Fibroblast of lung (primary cell): ENCODE results near the gene WWC1. TPM values are rescaled to one million over a fixed set of nuclear protein-coding genes. Genes with fewer than 3 reads are reported as not detected.
"Not testable (repeated sequence)": the region's sequence is repeated elsewhere in the genome, so short reads cannot be mapped to it uniquely, and the experiment has no call there.

Experiments
- DNase-seq, 2 donors: peaks; one replicate each; pipeline versions ENCODE4 v3.0.0 to v3.0.0-alpha.2; 2010; ENCODE audit warnings: low read depth in 2 of 2
- H2AFZ ChIP-seq: 2 replicates; pipeline ENCODE4 v1.5.1; 2012; ENCODE audit warnings: low read length, control low read depth, inconsistent platforms
- H3K27ac ChIP-seq: 2 replicates; pipeline ENCODE4 v1.5.1; 2011; ENCODE audit warnings: low read length, control low read depth; ENCODE audit not compliant: insufficient read depth
- H3K27me3 ChIP-seq: 2 replicates; pipeline ENCODE4 v1.5.1; 2011; ENCODE audit warnings: mild to moderate bottlenecking, low read length; ENCODE audit not compliant: control insufficient read depth, insufficient read depth
- H3K36me3 ChIP-seq: 2 replicates; pipeline ENCODE4 v1.5.1; 2011; ENCODE audit warnings: low read length; ENCODE audit not compliant: control insufficient read depth, insufficient read depth
- H3K4me1 ChIP-seq: 2 replicates; pipeline ENCODE4 v1.5.1; 2011; ENCODE audit warnings: low read length; ENCODE audit not compliant: control insufficient read depth, insufficient read depth; ENCODE audit errors: extremely low read depth
- H3K4me2 ChIP-seq: 2 replicates; pipeline ENCODE4 v1.5.1; 2011; ENCODE audit warnings: low read length, control low read depth; ENCODE audit not compliant: insufficient read depth; ENCODE audit errors: extremely low read depth
- H3K4me3 ChIP-seq, 4 experiments: fragments of 200-600 bp in 1 of 4; sonication (generic) in 1 of 4; replicated peaks in 1 of 4; 2 replicates each; pipeline ENCODE4 v1.5.1; 2011 to 2016; ENCODE audit warnings: low read length in 4 of 4, low read depth in 3 of 4, mild to moderate bottlenecking in 3 of 4, control low read depth in 2 of 4, inconsistent platforms in 1 of 4, mixed read lengths in 1 of 4; ENCODE audit not compliant: insufficient read depth in 1 of 4; ENCODE audit errors: control extremely low read depth in 1 of 4
- H3K79me2 ChIP-seq: 2 replicates; pipeline ENCODE4 v1.5.1; 2012; ENCODE audit warnings: mild to moderate bottlenecking, low read length, inconsistent platforms; ENCODE audit not compliant: control insufficient read depth, insufficient read depth
- H3K9ac ChIP-seq: 2 replicates; pipeline ENCODE4 v1.5.1; 2011; ENCODE audit warnings: mild to moderate bottlenecking, low read length, control low read depth; ENCODE audit not compliant: insufficient read depth
- H3K9me3 ChIP-seq: 2 replicates; pipeline ENCODE4 v1.5.1; 2012; ENCODE audit warnings: low read depth, low read length; ENCODE audit not compliant: control insufficient read depth, insufficient read depth
- H4K20me1 ChIP-seq: 2 replicates; pipeline ENCODE4 v1.5.1; 2011; ENCODE audit warnings: low read length; ENCODE audit not compliant: control insufficient read depth, insufficient read depth; ENCODE audit errors: extremely low read depth
- EZH2 ChIP-seq: IDR thresholded peaks from 2 replicates; pipeline ENCODE4 v1.5.1; 2012; ENCODE audit warnings: low read length, control low read depth, mild to moderate bottlenecking; ENCODE audit errors: missing control alignments
- polyA plus RNA-seq, 2 donors: library from polyadenylated mRNA; depleted of rRNA in 1 of 2; stranded (reverse) in 1 of 2; unstranded in 1 of 2; fragments of >200 nt; gene quantifications; 2 replicates each; pipeline ENCODE4 v1.2.1, GENCODE V29; 2011 to 2012; ENCODE audit warnings: missing spikeins in 1 of 2
- total RNA-seq: library from RNA; depleted of rRNA; stranded (reverse); fragments of >200 nt; gene quantifications from 2 replicates; pipeline ENCODE4 v1.2.1, GENCODE V29; 2014
- TF ChIP-seq, protein P1 (sequence below), 2 donors: IDR thresholded peaks in 1 of 2; conservative IDR thresholded peaks in 1 of 2; 1 replicate in 1 of 2; 2 replicates in 1 of 2; pipeline ENCODE4 v1.5.1; 2011 to 2012; ENCODE audit warnings: low read length in 2 of 2, control low read depth in 1 of 2, inconsistent platforms in 1 of 2, low read depth in 1 of 2, mild to moderate bottlenecking in 1 of 2

The WWC1 gene
- total and polyA plus RNA-seq, 2 donors (not counting 1 experiment from before 2014, with no cell fraction given) = 2.5 to 3.2 TPM

DNA sequence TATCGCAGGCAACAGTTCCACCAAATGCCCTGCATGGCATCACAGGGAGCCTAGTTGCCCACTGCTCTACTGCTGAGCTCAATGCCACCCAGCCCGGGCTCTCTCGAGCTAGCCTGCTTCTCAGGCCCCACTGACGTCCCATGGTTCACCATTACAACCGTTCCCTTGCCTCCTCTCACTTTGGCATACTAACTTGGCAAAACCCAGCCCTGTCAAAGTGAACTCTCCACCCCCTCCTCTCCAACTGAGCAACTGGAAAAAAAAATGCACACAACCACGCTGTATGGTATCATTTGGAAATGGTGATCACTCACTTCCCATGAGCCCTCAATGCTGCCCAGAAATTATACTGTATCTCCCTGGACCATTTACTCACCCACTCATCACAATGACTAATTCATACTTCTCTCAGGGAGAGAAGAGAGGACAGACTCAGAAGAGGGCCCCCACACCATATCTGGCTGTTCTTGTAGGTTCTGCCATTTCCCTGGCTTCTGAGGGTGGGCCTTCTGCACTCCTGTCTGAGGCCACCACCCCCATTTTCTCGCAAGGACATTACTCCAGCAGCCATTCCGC lies 143.4 kb downstream of the WWC1 start:
- peak in 1 of 2 donors; percentile 81 for DNase-seq
- Histone ChIP-seq H3K36me3 (no peaks in the 10 kb centered on the region), H2AFZ (no peak overlapping the region), H3K27me3 (no peaks in the 10 kb centered on the region), H3K4me3 (no peak overlapping the region), H3K4me2 (no peak overlapping the region), H4K20me1 (no peaks in the 10 kb centered on the region), H3K9ac (no peak overlapping the region), H3K27ac (no peak overlapping the region), H3K79me2 (no peaks in the 10 kb centered on the region), H3K4me1 (no peaks in the 10 kb centered on the region), H3K9me3 (no peaks in the 10 kb centered on the region)
- no peak for TF ChIP-seq EZH2
- TF ChIP-seq, protein P1, sequence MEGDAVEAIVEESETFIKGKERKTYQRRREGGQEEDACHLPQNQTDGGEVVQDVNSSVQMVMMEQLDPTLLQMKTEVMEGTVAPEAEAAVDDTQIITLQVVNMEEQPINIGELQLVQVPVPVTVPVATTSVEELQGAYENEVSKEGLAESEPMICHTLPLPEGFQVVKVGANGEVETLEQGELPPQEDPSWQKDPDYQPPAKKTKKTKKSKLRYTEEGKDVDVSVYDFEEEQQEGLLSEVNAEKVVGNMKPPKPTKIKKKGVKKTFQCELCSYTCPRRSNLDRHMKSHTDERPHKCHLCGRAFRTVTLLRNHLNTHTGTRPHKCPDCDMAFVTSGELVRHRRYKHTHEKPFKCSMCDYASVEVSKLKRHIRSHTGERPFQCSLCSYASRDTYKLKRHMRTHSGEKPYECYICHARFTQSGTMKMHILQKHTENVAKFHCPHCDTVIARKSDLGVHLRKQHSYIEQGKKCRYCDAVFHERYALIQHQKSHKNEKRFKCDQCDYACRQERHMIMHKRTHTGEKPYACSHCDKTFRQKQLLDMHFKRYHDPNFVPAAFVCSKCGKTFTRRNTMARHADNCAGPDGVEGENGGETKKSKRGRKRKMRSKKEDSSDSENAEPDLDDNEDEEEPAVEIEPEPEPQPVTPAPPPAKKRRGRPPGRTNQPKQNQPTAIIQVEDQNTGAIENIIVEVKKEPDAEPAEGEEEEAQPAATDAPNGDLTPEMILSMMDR (conservative IDR thresholded peaks at IDR 0.05 in 1 of 2, IDR thresholded peaks at IDR 0.05 in 1 of 2; ENCODE audit: low read depth in 1 of 2, low read length in 2 of 2) = no peak

DNA sequence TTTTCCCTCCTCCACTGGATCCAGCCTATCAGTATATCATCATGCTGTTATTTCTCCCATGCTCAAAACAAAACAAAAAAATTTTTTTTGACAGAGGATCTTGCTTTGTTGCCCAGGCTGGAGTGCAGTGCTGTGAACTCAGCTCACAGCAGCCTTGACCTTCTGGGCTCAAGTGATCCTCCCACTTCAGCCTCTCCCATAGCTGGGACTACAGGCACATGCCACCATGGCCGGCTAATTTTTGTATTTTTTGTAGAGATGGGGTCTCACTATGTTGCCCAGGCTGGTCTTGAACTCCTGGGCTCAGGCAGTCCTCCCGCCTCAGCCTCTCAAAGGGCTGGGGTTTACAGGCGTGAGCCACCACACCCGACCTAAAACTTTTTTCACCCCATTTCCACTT lies 143.9 kb downstream of the WWC1 start:
- not testable (repeated sequence) for H3K9ac ChIP-seq, DNase-seq, H3K4me2 ChIP-seq, H3K9me3 ChIP-seq, H3K4me3 ChIP-seq, H3K79me2 ChIP-seq, H3K4me1 ChIP-seq, H4K20me1 ChIP-seq, H3K36me3 ChIP-seq, H3K27ac ChIP-seq, H2AFZ ChIP-seq, H3K27me3 ChIP-seq

DNA sequence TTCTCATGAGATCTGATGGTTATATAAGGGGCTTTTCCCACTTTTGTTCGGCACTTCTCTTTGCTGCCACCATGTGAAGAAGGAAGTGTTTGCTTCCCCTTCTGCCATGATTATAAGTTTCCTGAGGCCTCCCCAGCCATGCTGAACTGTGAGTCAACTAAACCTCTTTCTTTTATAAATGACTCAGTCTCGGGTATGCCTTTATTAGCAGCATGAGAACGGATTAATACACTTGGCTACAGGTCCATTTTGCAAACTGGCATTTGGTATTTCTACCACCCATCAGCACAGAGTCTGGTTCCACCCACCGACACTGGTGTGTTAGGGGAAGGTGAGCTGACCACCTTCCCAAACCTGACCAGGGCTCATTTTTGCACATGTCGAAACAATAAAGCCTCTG lies 146.9 kb downstream of the WWC1 start:
- no peak overlapping the region for H3K4me2 ChIP-seq
- no peaks in the 10 kb centered on the region for H3K79me2 ChIP-seq
- TF ChIP-seq, protein P1 (conservative IDR thresholded peaks at IDR 0.05 in 1 of 2, IDR thresholded peaks at IDR 0.05 in 1 of 2; ENCODE audit: low read depth in 1 of 2, low read length in 2 of 2) = no peak
- no peak for TF ChIP-seq EZH2
- H2AFZ ChIP-seq = no peak overlapping the region
- H3K4me3 ChIP-seq = no peak overlapping the region
- H3K27ac ChIP-seq = no peak overlapping the region
- H4K20me1 ChIP-seq = no peaks in the 10 kb centered on the region
- no peaks in the 10 kb centered on the region for H3K9me3 ChIP-seq
- DNase-seq = no peak
- H3K27me3 ChIP-seq = no peaks in the 10 kb centered on the region
- no peak overlapping the region for H3K9ac ChIP-seq
- no peaks in the 10 kb centered on the region for H3K36me3 ChIP-seq
- no peaks in the 10 kb centered on the region for H3K4me1 ChIP-seq
